GM21529 (cell line): ENCODE data around the gene SEPTIN6.
A peak's percentile ranks its signal among the peaks of the same experiment; 100 is the strongest.

Experiments
- ATAC-seq: cut with Tn5 transposase; IDR thresholded peaks from one replicate; pipeline ENCODE4 v1.9.1; 2021; ENCODE audit not compliant: unreplicated experiment

SEPTIN6 gene

GRCh38 chrX:119655125-119655524 is 37.8 kb downstream of the SEPTIN6 start:
- ATAC-seq = peak; percentile 52

DNA sequence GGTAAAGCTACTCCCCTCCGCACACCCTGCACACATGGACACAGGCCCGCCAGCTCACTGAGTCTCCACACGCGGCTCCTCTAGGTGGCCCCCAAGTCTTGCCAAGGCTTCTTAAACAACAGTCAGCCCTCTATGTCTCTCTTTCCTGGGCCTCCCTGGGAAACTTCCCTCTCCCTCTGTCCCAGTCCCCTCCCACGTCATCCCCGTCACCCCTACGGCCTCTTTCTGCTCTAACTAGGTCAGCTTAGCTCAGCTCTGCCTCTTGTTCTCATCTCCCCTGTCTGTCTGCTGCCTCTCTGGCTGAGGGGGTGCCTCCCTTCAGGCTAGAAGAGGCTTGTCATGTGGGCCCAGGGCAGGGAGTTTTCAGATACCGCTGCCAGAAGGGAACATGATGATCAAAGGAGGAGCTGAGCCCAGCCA is 38.8 kb downstream of the SEPTIN6 start:
- no peak for ATAC-seq

DNA sequence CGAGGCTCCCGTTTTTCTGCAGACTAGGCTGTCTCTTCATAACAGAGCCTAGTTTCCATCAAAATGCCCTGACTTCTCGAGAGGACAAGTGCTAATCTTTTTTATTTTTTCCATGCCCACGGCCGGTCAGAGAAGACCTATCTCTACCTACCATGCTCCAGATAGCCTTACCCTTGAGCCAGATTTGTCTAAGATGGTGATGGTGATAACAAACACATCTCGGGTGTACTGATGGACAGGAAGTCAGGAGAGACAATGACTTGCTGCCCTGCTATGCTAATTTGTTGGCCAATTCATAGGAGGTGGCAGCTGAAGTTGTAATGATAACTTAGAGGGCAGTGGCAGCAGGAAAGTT is 44.6 kb downstream of the SEPTIN6 start:
- ATAC-seq = peak; percentile 3

- peak; percentile 95 for ATAC-seq
These were observed 45.2 kb downstream of the SEPTIN6 start for GRCh38 chrX:119647552-119648420.

DNA sequence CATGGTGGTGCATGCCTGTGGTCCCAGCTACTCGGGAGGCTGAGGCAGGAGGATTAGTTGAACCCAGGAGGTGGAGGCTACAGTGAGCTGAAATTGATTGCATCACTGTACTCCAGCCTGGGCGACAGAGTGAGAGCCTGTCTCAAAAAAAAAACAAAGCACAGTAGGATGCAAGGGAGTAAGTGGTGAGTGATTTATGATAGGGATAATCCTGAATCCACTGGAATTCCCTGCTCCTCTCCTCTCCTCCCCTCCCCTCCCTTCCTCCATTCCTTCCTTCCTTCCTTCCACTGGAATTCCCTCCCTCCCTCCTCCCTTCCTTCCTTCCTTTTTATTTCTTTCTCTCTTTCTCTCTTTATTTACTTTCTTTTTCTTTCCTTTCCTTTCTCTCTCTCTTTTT is 45.9 kb downstream of the SEPTIN6 start:
- no peak for ATAC-seq

DNA sequence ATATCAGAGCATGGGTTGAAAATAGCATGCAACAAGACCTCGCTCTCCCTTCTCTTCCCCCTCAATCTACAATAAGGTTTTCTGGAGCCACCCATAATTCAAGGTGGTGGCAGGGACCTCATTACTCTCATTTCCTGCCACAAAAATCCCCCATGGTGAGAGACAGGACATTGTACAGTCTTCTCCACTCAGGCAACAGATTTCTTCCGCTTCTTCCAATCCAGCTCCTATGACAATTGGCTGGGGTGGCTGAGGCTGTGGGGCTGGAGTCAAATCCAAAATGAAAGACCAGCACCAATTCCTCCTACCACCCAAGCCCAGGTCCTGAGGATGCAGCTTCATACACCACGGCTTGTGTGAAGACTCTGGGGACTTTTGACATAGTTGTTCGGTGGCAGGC is 46.5 kb downstream of the SEPTIN6 start:
- no peak for ATAC-seq

- ATAC-seq = no peak
These were observed 49.3 kb downstream of the SEPTIN6 start for GRCh38 chrX:119643696-119644095.
